ENCODE results near the gene ATG101. TPM values are rescaled to one million over a fixed set of nuclear protein-coding genes. Genes with fewer than 3 reads are reported as not detected.

The ATG101 gene
- total and polyA plus RNA-seq, 2 of the 13 experiments (the other 11 are each of a cell fraction or from before 2014, with no cell fraction given): 58.2 to 67.7 TPM

- H4K20me1 ChIP-seq (ENCODE audit: insufficient read depth, low read length): no peaks in the 10 kb centered on the region
- H3K27ac ChIP-seq (ENCODE audit: extremely low read length, insufficient read depth, low read length): peak overlapping the region; percentile 46
- no peak overlapping the region for H2AFZ ChIP-seq (ENCODE audit: low read length)
- ATAC-seq: peak; percentile 65
- peak; percentile 44 for FAIRE-seq
- H3K79me2 ChIP-seq (ENCODE audit: insufficient read depth, low read length): no peaks in the 10 kb centered on the region
- CTCF ChIA-PET (ENCODE audit: low intra/inter-chr PET ratio, low total read pairs): interaction anchor here (0.9 to 3.1 kb wide), 4 partner anchors 39 to 79 kb away, joined by 3 to 79 read pairs (median 4); no protein-coding TSS in a partner anchor
- peaks cover 3 to 8% of the 10 kb centered on the region in 2 experiments; a peak in 2 of 5 replicates for H3K36me3 ChIP-seq (replicated peaks in 1 of 2; ENCODE audit: control insufficient read depth in 1 of 2, insufficient read depth in 2 of 2, low read length in 2 of 2)
- no peaks in the 10 kb centered on the region for H3K9me3 ChIP-seq (ENCODE audit: low read length)
- BruUV-seq (replicated peaks): no TSS peak
- peaks cover 49% of the 10 kb centered on the region for H3K4me1 ChIP-seq (ENCODE audit: insufficient read depth, low read length)
- intact Hi-C loops (cut with micrococcal nuclease; ENCODE audit: unreplicated experiment) (loop anchor here (1.0 to 5.0 kb wide), 2 partner anchors 34 to 58 kb away; no protein-coding TSS in a partner anchor), in situ Hi-C loops (cut with HindIII; ENCODE audit: extremely low pct_ligation_motif_present, low pct_unique_long_range_greater_than_20kb) (loop anchor here (5.0 kb wide), 1 partner anchor 56 kb away; no protein-coding TSS in a partner anchor)
- 0% methylated on average over 6 of the region's 11 CpGs for WGBS (ENCODE audit: low lambda C conversion rate)
- H3K4me3 ChIP-seq (replicated peaks in 1 of 3; ENCODE audit: insufficient read depth in 1 of 3, low read depth in 2 of 3, low read length in 3 of 3): peak overlapping the region; percentile 3 to 71 (median 13); a peak in 2 of 6 replicates
- peak overlapping the region; percentile 54; the same call in 1 of the 2 replicates for H3K9ac ChIP-seq (ENCODE audit: insufficient read depth, low read depth, low read length)
- peak; percentile 40 for DNase-seq (ENCODE audit: low spot score)
- H3K4me2 ChIP-seq (ENCODE audit: low read depth, low read length): peak overlapping the region; percentile 81
- POLR2A ChIA-PET: interaction anchor here (1.0 to 2.4 kb wide), 5 partner anchors 14 to 73 kb away, joined by 3 to 11 read pairs (median 4); partner anchors contain the start of gene ATG101
- H3K27me3 ChIP-seq (ENCODE audit: control insufficient read depth in 1 of 2, insufficient read depth in 2 of 2, low read length in 2 of 2): peaks cover 11 to 36% of the 10 kb centered on the region in 2 experiments
- TF ChIP-seq ZNF800 (CRISPR knock-in tag; IDR thresholded peaks at IDR 0.05): no peak
- TF ChIP-seq ATF3 (CRISPR knock-in tag; IDR thresholded peaks at IDR 0.05): 0 out of 2 replicates have a peak, but pooled peaks have one; percentile 33
- TF ChIP-seq ZNF770 (CRISPR knock-in tag; IDR thresholded peaks at IDR 0.05): no peak
- TF ChIP-seq MIER3 (CRISPR knock-in tag; IDR thresholded peaks at IDR 0.05; ENCODE audit: borderline replicate concordance): no peak
- TF ChIP-seq HMGXB4 (CRISPR knock-in tag; IDR thresholded peaks at IDR 0.05; ENCODE audit: borderline replicate concordance in 1 of 2, low read depth in 1 of 2): peak; percentile 55 to 64; a peak in 3 of 4 replicates
- TF ChIP-seq ZNF264 (CRISPR knock-in tag; IDR thresholded peaks at IDR 0.05): peak; percentile 49; the same call in 1 of the 2 replicates
- TF ChIP-seq ZBTB7A (CRISPR knock-in tag; IDR thresholded peaks at IDR 0.05): peak; percentile 73; the same call in 1 of the 2 replicates
- no peak for TF ChIP-seq FOXP4 (CRISPR knock-in tag; IDR thresholded peaks at IDR 0.05)
- TF ChIP-seq XBP1 (CRISPR knock-in tag; IDR thresholded peaks at IDR 0.05): no peak
- 0 out of 2 replicates have a peak, but pooled peaks have one; percentile 0 for TF ChIP-seq ZNF451 (CRISPR knock-in tag; IDR thresholded peaks at IDR 0.05)
- no peak for TF ChIP-seq ZNF552 (CRISPR knock-in tag; IDR thresholded peaks at IDR 0.05; ENCODE audit: borderline replicate concordance)
- TF ChIP-seq SUZ12 (IDR thresholded peaks at IDR 0.05; ENCODE audit: low read depth, low read length): no peak
These were observed 13.3 kb downstream of the ATG101 start for GRCh38 chr12:52082988-52083637.

Measured in HepG2 (cell line).